NCI-H2171 treated with DMSO at 0.1 percent for 48 hours (cell line): ENCODE results near the gene HTATSF1.

Source experiments
- DNase-seq: peaks from one replicate; lab custom pipeline; 2025; lab: John Stamatoyannopoulos, UW

The HTATSF1 gene

GRCh38 chrX:136497556-136498052 lies at the start of gene HTATSF1:
HTATSF1 (plus strand) TSS chrX:136497592; CDS start chrX:136497685, 93 bp downstream.
- DNase-seq = no peak

DNA sequence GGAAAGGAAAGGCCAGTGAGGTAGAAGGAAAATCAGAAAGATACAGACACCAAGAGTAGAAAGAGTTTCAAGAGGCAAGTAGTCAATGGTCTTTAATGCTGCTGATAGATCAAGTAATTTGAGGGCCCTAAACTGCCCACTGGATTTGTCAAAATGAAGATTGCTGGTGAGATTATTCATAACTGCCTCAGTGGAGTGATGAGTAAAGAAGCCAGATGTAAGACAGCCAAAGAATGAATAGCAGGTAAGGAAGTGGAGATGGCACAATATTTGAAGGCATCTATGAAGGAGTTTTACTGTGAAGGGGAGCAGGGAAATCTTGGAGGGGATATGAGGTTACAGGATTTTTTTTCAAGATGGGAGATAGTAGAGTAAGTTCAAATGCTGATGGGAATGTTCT lies 49.4 kb upstream of the HTATSF1 start:
- DNase-seq = no peak

DNA sequence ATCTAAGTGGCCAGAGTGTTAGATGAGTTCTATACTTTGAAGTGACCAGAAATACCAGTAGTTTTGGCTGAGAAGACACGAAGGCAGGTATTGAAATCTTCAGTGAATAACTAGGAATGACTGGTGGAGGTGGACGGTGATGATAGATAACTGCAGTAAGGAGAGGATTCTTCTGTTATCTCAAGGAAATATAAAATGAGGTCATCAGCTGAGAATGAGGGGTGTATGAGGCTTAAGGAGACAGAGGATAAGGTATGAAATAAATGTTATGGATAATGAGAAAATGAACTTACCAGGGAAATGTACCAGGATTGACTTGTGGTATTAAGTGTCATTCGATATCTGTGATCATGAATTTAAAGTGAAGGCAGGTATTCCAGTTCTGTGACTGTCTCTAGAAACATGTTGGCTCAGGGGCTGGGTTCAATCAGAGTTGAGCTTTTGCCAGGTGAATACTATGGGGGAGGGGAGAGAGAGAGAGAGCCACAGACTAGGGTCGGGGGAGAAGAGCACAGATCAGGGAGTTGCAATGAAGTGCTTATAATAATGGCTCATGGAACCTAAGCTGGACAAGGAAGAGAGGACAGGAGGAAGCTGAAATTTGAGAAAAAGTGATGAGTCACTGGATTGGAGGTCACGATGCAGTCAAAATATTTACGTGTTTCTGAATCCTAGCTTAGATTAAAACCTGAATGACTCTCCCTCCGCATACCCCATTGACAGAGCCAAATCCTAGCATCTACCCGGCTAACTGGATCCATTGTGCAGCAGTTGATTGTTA lies 47.2 kb upstream of the HTATSF1 start:
- DNase-seq = no peak

- no peak for DNase-seq
Measured at GRCh38 chrX:136452614-136453013, 44.8 kb upstream of the HTATSF1 start.

DNA sequence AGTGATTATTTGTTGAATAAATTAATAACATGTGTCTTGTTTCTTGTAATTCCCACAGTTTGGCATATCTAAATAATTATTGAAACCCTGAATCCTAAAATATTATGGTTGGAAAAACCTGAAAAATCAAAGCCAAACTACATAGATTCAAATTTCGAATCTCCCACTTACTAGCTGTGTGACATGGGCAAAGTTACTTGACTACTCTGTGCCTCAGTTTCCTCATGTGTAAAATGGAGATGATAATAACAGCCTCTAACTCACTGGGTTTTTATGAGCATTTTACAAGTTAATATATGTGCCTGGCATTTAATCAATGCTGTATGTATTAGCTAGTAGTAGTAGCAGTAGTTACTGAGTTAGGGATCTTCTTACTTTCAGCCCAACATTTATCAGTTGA lies 44.3 kb upstream of the HTATSF1 start:
- DNase-seq = no peak

- DNase-seq = no peak
Measured at GRCh38 chrX:136453771-136454170, 43.6 kb upstream of the HTATSF1 start.

DNA sequence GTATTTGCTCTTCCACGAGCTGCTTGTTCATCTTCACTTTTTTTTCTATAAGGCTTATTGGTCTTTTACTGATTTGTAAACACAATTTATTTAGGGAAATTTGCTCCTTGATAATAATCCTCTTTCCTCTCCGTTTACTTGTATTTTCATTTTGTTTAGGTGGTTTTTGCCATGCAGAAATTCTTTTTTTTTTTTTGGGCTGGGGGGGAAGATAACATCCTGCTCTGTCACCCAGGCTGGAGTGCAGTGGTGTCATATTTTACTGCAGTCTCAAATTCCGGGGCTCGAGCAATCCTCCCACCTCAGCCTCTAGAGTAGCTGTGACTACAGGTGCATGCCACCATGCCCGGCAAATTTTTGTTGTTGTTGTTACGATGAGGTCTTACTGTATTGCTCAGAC lies 41.3 kb upstream of the HTATSF1 start:
- DNase-seq = peak; percentile 1

GRCh38 chrX:136457303-136457917 lies 40.0 kb upstream of the HTATSF1 start:
- peak; percentile 37 for DNase-seq

- DNase-seq = no peak
Measured at GRCh38 chrX:136464589-136464988, 32.8 kb upstream of the HTATSF1 start.

DNA sequence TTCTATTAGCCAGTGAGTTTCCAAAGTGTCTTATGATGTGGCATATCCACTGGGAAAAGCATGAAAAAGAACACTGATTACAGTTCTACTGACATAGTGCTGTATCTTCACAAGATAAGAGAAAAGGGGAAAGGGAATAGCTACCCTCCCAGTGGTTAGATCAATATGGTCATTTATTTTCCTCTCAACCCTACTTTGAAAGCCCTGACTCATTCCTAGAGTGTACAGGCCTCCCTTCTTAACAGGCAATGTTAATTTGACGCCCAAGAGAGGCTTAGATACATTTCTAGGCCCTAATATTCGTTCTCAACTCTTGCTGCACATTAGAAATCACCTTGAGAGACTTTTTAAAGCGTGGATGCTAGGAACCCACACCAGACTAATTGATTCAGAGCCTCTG lies 30.1 kb upstream of the HTATSF1 start:
- DNase-seq = no peak

- peak; percentile 28 for DNase-seq
Measured at GRCh38 chrX:136468391-136469103, 28.8 kb upstream of the HTATSF1 start.

DNA sequence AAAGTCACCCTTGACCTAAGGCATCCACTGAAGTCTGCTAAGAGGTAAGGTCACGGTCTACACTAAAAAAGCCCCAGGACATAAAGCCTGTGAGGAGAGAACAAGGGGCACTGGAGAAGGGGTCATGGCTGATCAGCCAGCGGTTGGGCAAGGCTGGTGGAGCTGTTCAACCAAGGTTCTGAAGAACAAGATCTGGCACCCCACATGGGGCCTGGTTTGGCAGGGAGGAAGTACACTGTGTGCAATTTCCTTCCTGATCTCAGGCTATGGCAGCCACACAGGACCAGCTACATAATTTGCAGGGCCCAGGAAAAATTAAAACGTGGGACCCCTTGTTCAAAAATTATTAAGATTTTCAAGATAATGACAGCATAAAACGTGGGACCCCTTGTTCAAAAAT lies 23.7 kb upstream of the HTATSF1 start:
- DNase-seq = no peak

GRCh38 chrX:136475236-136475635 lies 22.2 kb upstream of the HTATSF1 start:
- DNase-seq = no peak

GRCh38 chrX:136476501-136476900 lies 20.9 kb upstream of the HTATSF1 start:
- DNase-seq = no peak

GRCh38 chrX:136477026-136477425 lies 20.4 kb upstream of the HTATSF1 start:
- DNase-seq = no peak

DNA sequence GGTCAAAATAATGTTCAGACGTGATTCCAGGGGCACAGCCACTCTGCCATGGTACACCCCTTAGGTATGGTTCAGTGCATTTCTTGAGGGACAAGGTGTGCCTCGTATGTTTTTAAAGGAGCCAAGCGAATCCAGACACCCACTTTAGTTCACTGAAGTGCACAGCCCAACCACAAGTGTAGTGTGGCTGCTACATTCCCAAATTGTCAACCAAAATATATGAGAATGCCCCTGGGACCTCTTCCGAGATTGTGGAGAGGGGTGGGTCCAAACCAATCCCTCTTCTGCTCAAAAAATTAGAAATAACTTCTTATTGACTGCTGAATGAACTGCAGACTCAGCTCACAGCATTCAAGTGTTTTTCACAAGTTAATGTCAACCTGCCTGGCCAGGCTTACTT lies 17.0 kb upstream of the HTATSF1 start:
- no peak for DNase-seq

DNA sequence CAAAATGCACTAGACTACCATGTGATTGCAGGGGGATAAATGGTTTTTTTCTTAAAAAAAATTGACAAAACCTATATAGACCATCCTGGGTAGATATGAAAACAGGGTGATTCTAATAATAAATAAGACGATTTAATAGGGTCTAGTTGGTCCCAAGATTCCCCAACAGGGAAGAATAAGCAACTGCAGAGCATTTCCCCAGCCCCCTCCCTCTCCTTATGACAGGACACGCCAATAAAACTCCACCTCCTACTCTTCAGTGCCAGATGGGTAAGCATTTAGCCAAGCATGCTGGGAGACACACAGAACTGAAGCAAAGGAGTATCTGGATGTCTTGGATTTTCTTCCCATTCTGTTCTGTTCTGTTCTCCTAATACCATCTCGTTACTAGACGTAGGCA lies 9.7 kb upstream of the HTATSF1 start, which contains the start of gene BRS3:
Gene BRS3, plus strand, starts transcription at position 301 of the 400 bp plus-strand sequence. CDS start 168 bp downstream, outside the sequence.
- DNase-seq = peak; percentile 16

GRCh38 chrX:136488706-136489105 lies 8.7 kb upstream of the HTATSF1 start:
- DNase-seq = no peak

DNA sequence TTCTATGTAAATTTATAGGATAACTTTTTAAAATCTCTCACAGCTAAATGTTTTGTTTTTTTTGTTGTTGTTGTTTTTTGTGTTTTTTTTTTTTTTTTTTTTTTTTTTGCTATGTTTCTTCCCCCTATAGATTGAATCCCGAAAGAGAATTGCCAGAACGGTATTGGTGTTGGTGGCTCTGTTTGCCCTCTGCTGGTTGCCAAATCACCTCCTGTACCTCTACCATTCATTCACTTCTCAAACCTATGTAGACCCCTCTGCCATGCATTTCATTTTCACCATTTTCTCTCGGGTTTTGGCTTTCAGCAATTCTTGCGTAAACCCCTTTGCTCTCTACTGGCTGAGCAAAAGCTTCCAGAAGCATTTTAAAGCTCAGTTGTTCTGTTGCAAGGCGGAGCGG lies 5.6 kb upstream of the HTATSF1 start:
- DNase-seq = no peak

DNA sequence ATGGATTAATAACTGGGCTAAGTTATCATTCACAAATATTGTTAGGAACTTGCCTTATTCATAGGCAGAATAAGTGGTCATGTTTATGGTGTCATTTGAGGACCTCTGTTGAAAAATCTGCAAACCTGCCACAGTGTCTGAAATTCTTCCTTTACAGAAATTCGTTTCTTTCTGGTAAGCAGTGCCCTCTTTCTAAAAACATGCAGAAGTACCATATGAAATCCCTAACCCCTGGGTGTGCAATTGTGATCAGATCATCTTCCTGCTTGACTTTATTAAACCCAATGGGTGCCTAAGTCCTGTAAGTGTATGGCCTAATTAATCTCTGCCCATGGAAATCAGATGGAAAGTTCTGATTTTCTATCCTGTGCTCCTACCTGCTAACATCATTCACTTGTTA lies 4.4 kb upstream of the HTATSF1 start:
- no peak for DNase-seq

- no peak for DNase-seq
Measured at GRCh38 chrX:136495043-136495442, 2.3 kb upstream of the HTATSF1 start.

GRCh38 chrX:136496186-136496763 lies 1.1 kb upstream of the HTATSF1 start:
- DNase-seq = no peak
